T-cell (primary cell): ENCODE measurements around the gene MUC5B. TPM values are rescaled to one million over a fixed set of nuclear protein-coding genes. Genes with fewer than 3 reads are reported as not detected.
"Not testable (repeated sequence)": the region's sequence is repeated elsewhere in the genome, so short reads cannot be mapped to it uniquely, and the experiment has no call there.

Source experiments
- ATAC-seq, 4 experiments: fragments of 200-7000 bp in 3 of 4; fragments of 150-1000 bp in 1 of 4; cut with Tn5 transposase; replicated peaks in 1 of 4; 1 replicate in 3 of 4; 2 replicates in 1 of 4; pipeline ENCODE4 v1.10.0; 2021; ENCODE audit warnings: moderate library complexity in 3 of 4, mild to moderate bottlenecking in 2 of 4, moderate number of reproducible peaks in 1 of 4
- CTCF ChIA-PET, 2 donors: fragments of 300-600 bp; sonication (Branson Sonifier 250); formaldehyde crosslinking; loops; one replicate each; lab custom pipeline; 2022; ENCODE audit warnings: antibody characterized with exemption in 2 of 2; lab: Charles Lee
- POLR2A ChIA-PET, 2 donors: fragments of 300-600 bp; sonication (Branson Sonifier 250); formaldehyde crosslinking; loops; one replicate each; lab custom pipeline; 2022; ENCODE audit warnings: antibody characterized with exemption in 2 of 2; lab: Charles Lee
- DNase-seq, 35 experiments: peaks; one replicate each; pipeline versions ENCODE4 v3.0.0 to v3.0.0-alpha.2; 2013 to 2023
- H3K27ac ChIP-seq: one replicate; pipeline ENCODE4 v1.5.1; 2013; ENCODE audit warnings: low read length
- H3K27me3 ChIP-seq, 2 experiments: replicated peaks in 1 of 2; 1 replicate in 1 of 2; 2 replicates in 1 of 2; pipeline versions ENCODE4 v1.6.1 to v1.7.0; 2013; ENCODE audit warnings: low read length in 1 of 2, mixed read lengths in 1 of 2; ENCODE audit not compliant: control insufficient read depth in 2 of 2, insufficient read depth in 2 of 2; ENCODE audit errors: extremely low read depth in 1 of 2
- H3K36me3 ChIP-seq, 2 donors: 1 replicate in 1 of 2; 2 replicates in 1 of 2; pipeline versions ENCODE4 v1.6.1 to v1.7.0; 2013; ENCODE audit warnings: low read length in 1 of 2; ENCODE audit not compliant: control insufficient read depth in 2 of 2, insufficient read depth in 1 of 2; ENCODE audit errors: extremely low read depth in 1 of 2
- H3K4me1 ChIP-seq, 2 experiments: 1 replicate in 1 of 2; 2 replicates in 1 of 2; pipeline versions ENCODE4 v1.6.1 to v1.7.0; 2013; ENCODE audit warnings: low read length in 2 of 2, mixed read lengths in 1 of 2; ENCODE audit not compliant: insufficient read depth in 2 of 2, control insufficient read depth in 1 of 2; ENCODE audit errors: extremely low read depth in 1 of 2
- H3K4me3 ChIP-seq, 2 donors: 1 replicate in 1 of 2; 2 replicates in 1 of 2; pipeline versions ENCODE4 v1.5.1 to v1.7.0; 2013; ENCODE audit warnings: mild to moderate bottlenecking in 2 of 2, low read length in 1 of 2, moderate library complexity in 1 of 2; ENCODE audit not compliant: control insufficient read depth in 1 of 2; ENCODE audit errors: extremely low read depth in 1 of 2
- H3K9me3 ChIP-seq: 2 replicates; pipeline ENCODE4 v1.7.0; 2013
- H3K27ac Mint-ChIP-seq, 2 donors: one replicate each; pipeline ENCODE4 v1.8.0; 2020 to 2021; ENCODE audit warnings: mild to moderate bottlenecking in 2 of 2, mixed read lengths in 2 of 2
- H3K27me3 Mint-ChIP-seq, 2 donors: one replicate each; pipeline ENCODE4 v1.8.0; 2021 to 2022; ENCODE audit warnings: mixed read lengths in 2 of 2
- H3K36me3 Mint-ChIP-seq: one replicate; pipeline ENCODE4 v1.8.0; 2021; ENCODE audit warnings: mixed read lengths
- H3K4me1 Mint-ChIP-seq, 3 donors: one replicate each; pipeline ENCODE4 v1.8.0; 2020 to 2022; ENCODE audit warnings: mixed read lengths in 3 of 3, mild to moderate bottlenecking in 1 of 3
- H3K4me3 Mint-ChIP-seq, 3 donors: one replicate each; pipeline ENCODE4 v1.8.0; 2020 to 2022; ENCODE audit warnings: mild to moderate bottlenecking in 3 of 3, mixed read lengths in 3 of 3, moderate library complexity in 3 of 3
- H3K9me3 Mint-ChIP-seq, 3 donors: one replicate each; pipeline ENCODE4 v1.8.0; 2020 to 2022; ENCODE audit warnings: mixed read lengths in 3 of 3
- WGBS: methylation state at CpG from one replicate; pipeline ENCODE4 v1.1.5; 2013; ENCODE audit warnings: missing lambda C conversion rate; ENCODE audit not compliant: insufficient coverage; 5-methylcytosine and 5-hydroxymethylcytosine counted together
- total RNA-seq, 35 experiments: library from RNA in 6 of 35; stranded (reverse) in 6 of 35; fragments of 120-200 nt in 1 of 35; gene quantifications; one replicate each; pipeline versions ENCODE4 v1.2.1 to v1.2.4 and lab custom pipeline; 2013 to 2026

The MUC5B gene
- total RNA-seq, 5 donors from 2014 or later (not counting 1 experiment from before 2014, with no cell fraction given), result 1.8 to 4.0 (median 3.6) TPM; not detected in 2

DNA sequence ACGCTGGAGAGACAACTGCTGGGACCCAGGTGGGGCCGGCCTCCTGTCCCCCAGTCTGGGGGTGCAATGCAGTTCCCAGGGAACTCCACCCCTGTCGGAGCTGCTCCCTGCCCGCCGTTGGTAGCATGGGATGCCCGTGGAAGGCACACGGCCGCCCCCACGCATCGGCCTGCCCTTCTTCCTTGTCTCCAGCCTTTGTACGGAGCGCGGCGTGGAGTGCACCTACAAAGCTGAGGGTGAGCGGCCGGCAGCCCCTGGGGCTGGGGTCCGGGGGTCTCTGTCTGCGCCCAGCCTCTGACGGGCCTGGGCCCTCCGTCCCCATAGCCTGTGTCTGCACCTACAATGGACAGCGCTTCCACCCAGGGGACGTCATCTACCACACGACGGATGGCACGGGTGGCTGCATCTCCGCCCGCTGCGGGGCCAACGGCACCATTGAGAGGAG lies 41.9 kb upstream of the MUC5B start:
- Histone ChIP-seq H3K27me3 (peaks cover 0 to 40% of the 10 kb centered on the region in 2 experiments), H3K36me3 (no peaks in the 10 kb centered on the region), H3K9me3 (no peaks in the 10 kb centered on the region), H3K4me1 (peaks cover 0 to 10% of the 10 kb centered on the region in 2 experiments), H3K27ac (no peak overlapping the region), H3K4me3 (no peak overlapping the region)
- peaks cover 0 to 2% (median 0%) of the 10 kb centered on the region in 3 donors for H3K4me1 Mint-ChIP-seq
- H3K27me3 Mint-ChIP-seq, result peaks cover 0 to 2% of the 10 kb centered on the region in 2 donors
- H3K4me3 Mint-ChIP-seq, result no peak overlapping the region
- CTCF ChIA-PET, result no interaction called here
- no peak overlapping the region for H3K27ac Mint-ChIP-seq
- POLR2A ChIA-PET, result no interaction called here
- H3K36me3 Mint-ChIP-seq, result no peaks in the 10 kb centered on the region
- ATAC-seq (no peak), DNase-seq (no peak)
- no peaks in the 10 kb centered on the region for H3K9me3 Mint-ChIP-seq
- WGBS, result 95% methylated on average over 23 of the region's 29 CpGs

DNA sequence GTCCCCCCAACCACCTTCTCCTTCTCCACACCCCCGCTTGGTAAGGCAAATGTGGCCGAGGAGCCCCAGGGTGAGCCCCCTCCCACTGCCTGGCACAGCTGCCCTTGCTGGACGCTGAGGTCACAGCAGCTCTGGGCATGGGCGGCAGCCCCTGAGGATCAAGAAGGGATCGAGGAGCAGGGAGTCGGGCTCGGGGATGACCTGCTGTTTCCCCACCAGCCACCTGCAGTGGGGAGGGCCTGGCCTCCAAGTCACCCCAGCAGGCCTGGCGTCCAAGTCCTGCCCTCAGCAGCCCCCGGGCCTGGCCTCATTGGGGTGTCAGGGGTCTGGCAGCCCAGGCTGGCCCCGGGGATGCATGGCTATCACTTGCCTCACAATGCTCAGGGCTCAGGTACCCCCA lies 41.4 kb upstream of the MUC5B start:
- ChIA-PET POLR2A (no interaction called here), CTCF (no interaction called here)
- H3K4me1 Mint-ChIP-seq, result peaks cover 0 to 2% (median 0%) of the 10 kb centered on the region in 3 donors

DNA sequence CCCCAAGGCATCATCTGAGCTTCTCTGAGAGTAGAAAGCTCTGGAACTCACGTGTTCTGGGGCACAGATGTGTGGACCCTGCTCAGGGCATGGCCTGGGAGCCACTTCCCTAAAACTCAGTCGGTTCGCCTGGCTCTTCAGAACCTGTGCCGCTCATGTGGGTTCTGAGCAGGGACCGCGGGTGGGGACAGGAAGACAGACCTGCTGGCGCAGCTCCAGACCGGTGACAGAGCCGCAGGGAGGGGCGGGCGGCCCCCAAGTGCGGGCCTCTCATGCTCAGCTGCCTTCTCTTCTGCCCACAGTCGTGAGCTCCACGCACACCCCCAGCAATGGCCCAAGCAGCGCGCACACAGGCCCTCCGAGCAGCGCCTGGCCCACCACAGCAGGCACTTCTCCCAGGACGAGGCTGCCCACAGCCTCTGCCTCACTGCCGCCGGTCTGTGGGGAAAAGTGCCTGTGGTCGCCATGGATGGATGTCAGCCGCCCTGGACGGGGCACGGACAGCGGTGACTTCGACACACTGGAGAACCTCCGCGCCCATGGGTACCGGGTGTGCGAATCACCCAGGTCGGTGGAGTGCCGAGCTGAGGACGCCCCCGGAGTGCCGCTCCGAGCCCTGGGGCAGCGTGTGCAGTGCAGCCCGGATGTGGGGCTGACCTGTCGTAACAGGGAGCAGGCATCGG lies 40.9 kb upstream of the MUC5B start:
- no peak overlapping the region for H3K4me3 ChIP-seq
- no peak overlapping the region for H3K27ac ChIP-seq
- H3K4me1 Mint-ChIP-seq, result peaks cover 0 to 2% (median 0%) of the 10 kb centered on the region in 3 donors
- peaks cover 0 to 40% of the 10 kb centered on the region in 2 experiments for H3K27me3 ChIP-seq
- no peaks in the 10 kb centered on the region for H3K9me3 ChIP-seq
- WGBS, result 52% methylated on average over 37 of the region's 41 CpGs
- no peaks in the 10 kb centered on the region for H3K36me3 Mint-ChIP-seq
- peak in 10 of 35 experiments; percentile 4 to 35 (median 19) for DNase-seq
- H3K9me3 Mint-ChIP-seq, result no peaks in the 10 kb centered on the region
- H3K27me3 Mint-ChIP-seq, result peaks cover 0 to 2% of the 10 kb centered on the region in 2 donors
- peak overlapping the region in 1 of 3 donors; percentile 29 for H3K4me3 Mint-ChIP-seq
- no peaks in the 10 kb centered on the region for H3K36me3 ChIP-seq
- no peak overlapping the region for H3K27ac Mint-ChIP-seq
- ATAC-seq, result peak in 3 of 4 experiments; percentile 42 to 45 (median 43)
- CTCF ChIA-PET, result no interaction called here
- peaks cover 0 to 10% of the 10 kb centered on the region in 2 experiments for H3K4me1 ChIP-seq
- POLR2A ChIA-PET, result no interaction called here

More for the DNA sequence above, 41.4 kb upstream of the MUC5B start:
- no peak for DNase-seq
- Mint-ChIP-seq H3K4me3 (peak overlapping the region in 1 of 3 donors; percentile 29), H3K36me3 (no peaks in the 10 kb centered on the region), H3K9me3 (no peaks in the 10 kb centered on the region), H3K27me3 (peaks cover 0 to 2% of the 10 kb centered on the region in 2 donors), H3K27ac (no peak overlapping the region)
- no peaks in the 10 kb centered on the region for H3K9me3 ChIP-seq
- peaks cover 0 to 38% of the 10 kb centered on the region in 2 experiments for H3K27me3 ChIP-seq
- H3K4me1 ChIP-seq, result peaks cover 0 to 10% of the 10 kb centered on the region in 2 experiments
- H3K36me3 ChIP-seq, result no peaks in the 10 kb centered on the region
- ATAC-seq, result no peak
- WGBS, result 80% methylated on average over 9 of the region's 10 CpGs
- H3K27ac ChIP-seq, result no peak overlapping the region
- H3K4me3 ChIP-seq, result no peak overlapping the region

DNA sequence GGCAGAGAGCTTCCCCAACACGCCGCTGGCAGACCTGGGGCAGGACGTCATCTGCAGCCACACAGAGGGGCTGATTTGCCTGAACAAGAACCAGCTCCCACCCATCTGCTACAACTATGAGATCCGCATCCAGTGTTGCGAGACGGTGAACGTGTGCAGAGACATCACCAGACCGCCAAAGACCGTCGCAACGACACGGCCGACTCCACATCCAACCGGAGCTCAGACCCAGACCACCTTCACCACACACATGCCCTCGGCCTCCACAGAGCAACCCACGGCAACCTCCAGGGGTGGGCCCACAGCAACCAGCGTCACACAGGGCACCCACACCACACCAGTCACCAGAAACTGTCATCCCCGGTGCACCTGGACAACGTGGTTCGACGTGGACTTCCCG lies 38.7 kb upstream of the MUC5B start:
- H3K36me3 Mint-ChIP-seq, H3K27ac Mint-ChIP-seq, H3K36me3 ChIP-seq, H3K9me3 ChIP-seq, H3K4me3 Mint-ChIP-seq, H3K4me3 ChIP-seq, H3K4me1 ChIP-seq, H3K27ac ChIP-seq, H3K4me1 Mint-ChIP-seq, ATAC-seq, H3K9me3 Mint-ChIP-seq, POLR2A ChIA-PET, H3K27me3 Mint-ChIP-seq, DNase-seq, CTCF ChIA-PET: not testable (repeated sequence)
- H3K27me3 ChIP-seq, result peaks cover 0 to 43% of the 10 kb centered on the region in 2 experiments
- WGBS, result 100% methylated on average over 1 of the region's 22 CpGs

DNA sequence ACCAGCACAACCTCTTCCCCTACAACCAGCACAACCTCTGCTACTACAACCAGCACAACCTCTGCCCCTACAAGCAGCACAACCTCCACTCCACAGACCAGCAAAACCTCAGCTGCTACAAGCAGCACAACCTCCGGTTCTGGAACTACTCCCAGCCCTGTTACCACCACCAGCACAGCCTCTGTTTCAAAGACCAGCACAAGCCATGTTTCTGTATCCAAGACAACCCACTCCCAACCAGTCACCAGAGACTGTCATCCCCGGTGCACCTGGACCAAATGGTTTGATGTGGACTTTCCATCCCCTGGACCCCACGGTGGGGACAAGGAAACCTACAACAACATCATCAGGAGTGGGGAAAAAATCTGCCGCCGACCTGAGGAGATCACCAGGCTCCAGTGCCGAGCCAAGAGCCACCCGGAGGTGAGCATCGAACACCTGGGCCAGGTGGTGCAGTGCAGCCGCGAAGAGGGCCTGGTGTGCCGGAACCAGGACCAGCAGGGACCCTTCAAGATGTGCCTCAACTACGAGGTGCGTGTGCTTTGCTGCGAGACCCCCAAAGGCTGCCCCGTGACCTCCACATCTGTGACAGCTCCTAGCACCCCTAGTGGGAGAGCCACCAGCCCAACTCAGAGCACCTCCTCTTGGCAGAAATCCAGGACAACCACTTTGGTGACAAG lies 34.3 kb upstream of the MUC5B start:
- H3K4me1 Mint-ChIP-seq, DNase-seq, H3K27ac Mint-ChIP-seq, ATAC-seq, H3K36me3 Mint-ChIP-seq, CTCF ChIA-PET, H3K27me3 Mint-ChIP-seq, H3K4me3 ChIP-seq, H3K4me3 Mint-ChIP-seq, H3K27ac ChIP-seq, H3K9me3 ChIP-seq, POLR2A ChIA-PET, H3K9me3 Mint-ChIP-seq, H3K36me3 ChIP-seq, H3K4me1 ChIP-seq: not testable (repeated sequence)
- 76% methylated on average over 8 of the region's 15 CpGs for WGBS
- peaks cover 0 to 34% of the 10 kb centered on the region in 2 experiments for H3K27me3 ChIP-seq

DNA sequence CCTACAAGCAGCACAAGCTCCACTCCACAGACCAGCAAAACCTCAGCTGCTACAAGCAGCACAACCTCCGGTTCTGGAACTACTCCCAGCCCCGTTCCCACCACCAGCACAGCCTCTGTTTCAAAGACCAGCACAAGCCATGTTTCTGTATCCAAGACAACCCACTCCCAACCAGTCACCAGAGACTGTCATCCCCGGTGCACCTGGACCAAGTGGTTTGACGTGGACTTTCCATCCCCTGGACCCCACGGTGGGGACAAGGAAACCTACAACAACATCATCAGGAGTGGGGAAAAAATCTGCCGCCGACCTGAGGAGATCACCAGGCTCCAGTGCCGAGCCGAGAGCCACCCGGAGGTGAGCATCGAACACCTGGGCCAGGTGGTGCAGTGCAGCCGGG lies 33.0 kb upstream of the MUC5B start:
- H3K4me1 ChIP-seq, H3K27ac Mint-ChIP-seq, ATAC-seq, H3K27ac ChIP-seq, DNase-seq, H3K4me1 Mint-ChIP-seq, H3K9me3 ChIP-seq, H3K4me3 ChIP-seq, CTCF ChIA-PET, H3K9me3 Mint-ChIP-seq, POLR2A ChIA-PET, H3K27me3 Mint-ChIP-seq, H3K36me3 ChIP-seq, H3K4me3 Mint-ChIP-seq, H3K36me3 Mint-ChIP-seq: not testable (repeated sequence)
- no CpG with 5 or more reads among the region's 12 CpGs for WGBS
- peaks cover 0 to 37% of the 10 kb centered on the region in 2 experiments for H3K27me3 ChIP-seq
